Ectodermal cell (in vitro differentiated cells): ENCODE measurements around the gene SELENOO.

Experiments used
- H3K27ac ChIP-seq: 2 replicates; pipeline ENCODE4 v1.7.0; 2013; ENCODE audit warnings: mild to moderate bottlenecking, low read depth, low read length; ENCODE audit not compliant: insufficient read depth, poor library complexity, severe bottlenecking
- H3K27me3 ChIP-seq: 2 replicates; pipeline ENCODE4 v1.7.0; 2013; ENCODE audit warnings: mild to moderate bottlenecking, low read length; ENCODE audit not compliant: insufficient read depth, control insufficient read depth, poor library complexity, severe bottlenecking
- H3K36me3 ChIP-seq: one replicate; pipeline ENCODE4 v1.7.0; 2013; ENCODE audit warnings: low read length; ENCODE audit not compliant: control insufficient read depth, insufficient read depth
- H3K4me1 ChIP-seq: one replicate; pipeline ENCODE4 v1.7.0; 2013; ENCODE audit warnings: low read length; ENCODE audit not compliant: control insufficient read depth, insufficient read depth
- H3K4me3 ChIP-seq: 2 replicates; pipeline ENCODE4 v1.7.0; 2013; ENCODE audit warnings: low read depth, low read length, control low read depth; ENCODE audit not compliant: insufficient read depth
- H3K9me3 ChIP-seq: 2 replicates; pipeline ENCODE4 v1.7.0; 2013; ENCODE audit warnings: mild to moderate bottlenecking, low read length, moderate library complexity; ENCODE audit not compliant: control insufficient read depth
- WGBS, 2 experiments: methylation state at CpG; one replicate each; pipeline ENCODE4 v1.1.7; 2013; ENCODE audit warnings: missing lambda C conversion rate in 2 of 2; 5-methylcytosine and 5-hydroxymethylcytosine counted together

The SELENOO gene

GRCh38 chr22:50264946-50265669 lies 64.3 kb downstream of the SELENOO start:
- no peak overlapping the region for H3K4me3 ChIP-seq
- peaks cover 27% of the 10 kb centered on the region for H3K4me1 ChIP-seq
- no peaks in the 10 kb centered on the region for H3K36me3 ChIP-seq
- H3K27me3 ChIP-seq: peaks cover 64% of the 10 kb centered on the region
- H3K9me3 ChIP-seq: no peaks in the 10 kb centered on the region
- H3K27ac ChIP-seq: no peak overlapping the region
- 85 to 88% methylated on average over 15 of the region's 15 CpGs for WGBS, 2 experiments

- H3K36me3 ChIP-seq: no peaks in the 10 kb centered on the region
- H3K9me3 ChIP-seq: no peaks in the 10 kb centered on the region
- H3K27ac ChIP-seq: no peak overlapping the region
- peaks cover 65% of the 10 kb centered on the region for H3K27me3 ChIP-seq
- WGBS, 2 experiments: 86% methylated on average over 37 of the region's 37 CpGs
- no peak overlapping the region for H3K4me3 ChIP-seq
- peaks cover 32% of the 10 kb centered on the region for H3K4me1 ChIP-seq
Observed at GRCh38 chr22:50266994-50267393, 66.2 kb downstream of the SELENOO start.
